PC-9 (cell line): Measurements from ENCODE around the gene DLGAP1.

Experiments
- EZH2 ChIP-seq: fragments of 200-600 bp; sonication (generic); IDR thresholded peaks from 2 replicates; pipeline ENCODE4 v1.8.0; 2017; ENCODE audit warnings: antibody characterized with exemption, low read depth
- TF ChIP-seq, protein P1 (sequence below): fragments of 200-600 bp; sonication (generic); conservative IDR thresholded peaks from 2 replicates; pipeline ENCODE4 v1.6.1; 2017; ENCODE audit warnings: mixed run types, antibody characterized with exemption, mild to moderate bottlenecking, moderate library complexity

DNA sequence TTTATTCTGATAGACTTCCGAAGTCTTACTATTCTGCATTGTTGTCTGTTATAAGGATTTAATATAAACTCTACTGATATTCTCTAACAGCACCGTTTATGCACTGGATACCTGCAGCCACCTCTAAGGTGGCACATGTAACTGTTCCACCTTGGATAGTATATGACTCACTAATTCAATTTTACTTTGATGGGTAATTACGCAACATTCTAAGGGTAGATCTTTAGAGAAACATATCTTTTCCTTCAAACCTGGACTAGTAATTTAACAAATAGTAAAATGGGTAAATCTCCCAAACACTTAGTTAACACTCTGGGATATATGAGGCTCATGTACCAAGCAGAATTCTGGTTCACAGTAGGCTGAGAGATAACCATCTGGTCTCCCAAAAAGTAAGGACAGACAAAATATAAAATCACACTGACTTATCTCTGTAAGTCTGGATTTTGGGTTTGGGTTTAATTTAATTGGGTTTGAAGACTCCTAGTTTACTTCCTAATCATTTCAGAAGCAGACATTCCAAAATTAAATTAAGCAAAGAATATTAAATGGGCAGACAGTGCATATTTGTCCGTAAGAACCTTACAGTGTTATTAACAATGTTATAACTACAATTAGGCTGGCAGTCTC, 590.3 kb downstream of the DLGAP1 start:
- TF ChIP-seq, protein P1, sequence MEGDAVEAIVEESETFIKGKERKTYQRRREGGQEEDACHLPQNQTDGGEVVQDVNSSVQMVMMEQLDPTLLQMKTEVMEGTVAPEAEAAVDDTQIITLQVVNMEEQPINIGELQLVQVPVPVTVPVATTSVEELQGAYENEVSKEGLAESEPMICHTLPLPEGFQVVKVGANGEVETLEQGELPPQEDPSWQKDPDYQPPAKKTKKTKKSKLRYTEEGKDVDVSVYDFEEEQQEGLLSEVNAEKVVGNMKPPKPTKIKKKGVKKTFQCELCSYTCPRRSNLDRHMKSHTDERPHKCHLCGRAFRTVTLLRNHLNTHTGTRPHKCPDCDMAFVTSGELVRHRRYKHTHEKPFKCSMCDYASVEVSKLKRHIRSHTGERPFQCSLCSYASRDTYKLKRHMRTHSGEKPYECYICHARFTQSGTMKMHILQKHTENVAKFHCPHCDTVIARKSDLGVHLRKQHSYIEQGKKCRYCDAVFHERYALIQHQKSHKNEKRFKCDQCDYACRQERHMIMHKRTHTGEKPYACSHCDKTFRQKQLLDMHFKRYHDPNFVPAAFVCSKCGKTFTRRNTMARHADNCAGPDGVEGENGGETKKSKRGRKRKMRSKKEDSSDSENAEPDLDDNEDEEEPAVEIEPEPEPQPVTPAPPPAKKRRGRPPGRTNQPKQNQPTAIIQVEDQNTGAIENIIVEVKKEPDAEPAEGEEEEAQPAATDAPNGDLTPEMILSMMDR = no peak
- no peak for TF ChIP-seq EZH2
